ENCODE data around the gene NAV2. TPM values are rescaled to one million over a fixed set of nuclear protein-coding genes. Genes with fewer than 3 reads are reported as not detected.

Gene NAV2
- total RNA-seq, 4 donors from 2014 or later, result 19.2 to 34.7 (median 25.8) TPM

- H3K4me1 ChIP-seq, result peaks cover 0 to 54% (median 20%) of the 10 kb centered on the region in 4 donors
- no peaks in the 10 kb centered on the region for H3K9me3 ChIP-seq
- no peak overlapping the region for H3K4me3 ChIP-seq
- no peaks in the 10 kb centered on the region for H3K27me3 ChIP-seq
- no peaks in the 10 kb centered on the region for H3K36me3 ChIP-seq
- WGBS, 2 donors, result 75 to 79% methylated on average over 15 of the region's 15 CpGs
- peak overlapping the region in 2 of 4 donors; percentile 66 to 69 for H3K27ac ChIP-seq
- no peak for DNase-seq (ENCODE audit: low spot score in 2 of 2)
- TF ChIP-seq, protein P1, sequence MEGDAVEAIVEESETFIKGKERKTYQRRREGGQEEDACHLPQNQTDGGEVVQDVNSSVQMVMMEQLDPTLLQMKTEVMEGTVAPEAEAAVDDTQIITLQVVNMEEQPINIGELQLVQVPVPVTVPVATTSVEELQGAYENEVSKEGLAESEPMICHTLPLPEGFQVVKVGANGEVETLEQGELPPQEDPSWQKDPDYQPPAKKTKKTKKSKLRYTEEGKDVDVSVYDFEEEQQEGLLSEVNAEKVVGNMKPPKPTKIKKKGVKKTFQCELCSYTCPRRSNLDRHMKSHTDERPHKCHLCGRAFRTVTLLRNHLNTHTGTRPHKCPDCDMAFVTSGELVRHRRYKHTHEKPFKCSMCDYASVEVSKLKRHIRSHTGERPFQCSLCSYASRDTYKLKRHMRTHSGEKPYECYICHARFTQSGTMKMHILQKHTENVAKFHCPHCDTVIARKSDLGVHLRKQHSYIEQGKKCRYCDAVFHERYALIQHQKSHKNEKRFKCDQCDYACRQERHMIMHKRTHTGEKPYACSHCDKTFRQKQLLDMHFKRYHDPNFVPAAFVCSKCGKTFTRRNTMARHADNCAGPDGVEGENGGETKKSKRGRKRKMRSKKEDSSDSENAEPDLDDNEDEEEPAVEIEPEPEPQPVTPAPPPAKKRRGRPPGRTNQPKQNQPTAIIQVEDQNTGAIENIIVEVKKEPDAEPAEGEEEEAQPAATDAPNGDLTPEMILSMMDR (IDR thresholded peaks at IDR 0.05), result no peak
- TF ChIP-seq POLR2A (IDR thresholded peaks at IDR 0.05), result no peak
- TF ChIP-seq EP300 (IDR thresholded peaks at IDR 0.05), result peak in 1 of 2 donors; percentile 39
These were observed 35.9 kb upstream of the NAV2 start for GRCh38 chr11:19676475-19677380.

- Histone ChIP-seq H3K27ac (peak overlapping the region in 2 of 4 donors; percentile 66 to 69), H3K36me3 (no peaks in the 10 kb centered on the region), H3K4me3 (no peak overlapping the region), H3K27me3 (no peaks in the 10 kb centered on the region), H3K4me1 (peaks cover 0 to 62% (median 20%) of the 10 kb centered on the region in 4 donors), H3K9me3 (no peaks in the 10 kb centered on the region)
- WGBS, 2 donors, result 65 to 66% methylated on average over 8 of the region's 8 CpGs
- no peak for TF ChIP-seq EP300 (IDR thresholded peaks at IDR 0.05)
- TF ChIP-seq, protein P1 (IDR thresholded peaks at IDR 0.05), result no peak
- no peak for TF ChIP-seq POLR2A (IDR thresholded peaks at IDR 0.05)
- no peak for DNase-seq (ENCODE audit: low spot score in 2 of 2)
These were observed 35.1 kb upstream of the NAV2 start for GRCh38 chr11:19677381-19678080.

DNA sequence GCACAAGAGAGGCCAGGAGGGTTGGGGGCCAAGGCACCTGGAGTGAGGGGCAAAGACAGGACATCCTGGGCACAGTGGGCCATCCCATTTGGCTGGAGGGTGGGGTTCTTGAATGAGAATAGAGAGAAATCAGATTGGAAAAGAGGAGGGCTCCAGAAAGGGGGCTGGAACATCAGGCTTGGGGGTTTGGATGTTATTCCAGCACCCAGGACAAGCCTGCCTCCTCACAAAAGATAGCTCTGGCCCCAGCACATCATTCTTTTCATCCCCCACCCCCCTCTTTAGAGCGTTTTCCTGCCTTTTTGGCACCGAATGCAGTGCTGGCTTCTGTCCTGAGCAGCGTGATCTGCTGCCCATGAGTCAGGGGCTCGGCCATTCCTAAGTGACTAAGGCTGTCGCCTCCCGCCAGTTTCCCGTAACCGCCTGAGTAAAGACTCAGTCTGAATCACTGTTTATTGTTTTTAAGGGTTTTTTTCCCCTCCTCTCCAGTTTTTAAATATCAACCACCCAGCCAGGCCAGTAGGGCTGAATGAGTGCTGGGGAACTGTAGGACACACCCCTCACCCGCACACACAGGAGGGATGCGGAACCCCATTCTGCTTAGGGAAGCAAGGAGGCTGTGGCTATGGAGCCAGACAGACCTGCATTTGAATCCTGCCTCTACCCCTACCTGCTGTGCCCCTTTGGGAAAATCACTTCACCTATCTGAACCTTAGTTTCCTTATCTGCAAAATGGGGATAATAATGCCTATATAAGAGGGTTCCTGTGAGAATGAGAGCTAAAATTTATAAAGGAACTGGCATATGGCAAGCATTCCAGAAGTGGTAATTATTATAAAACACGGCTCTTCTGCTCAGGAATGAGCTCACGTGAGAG is 32.4 kb upstream of the NAV2 start:
- Histone ChIP-seq H3K4me3 (no peak overlapping the region), H3K36me3 (no peaks in the 10 kb centered on the region), H3K4me1 (peaks cover 0 to 70% (median 26%) of the 10 kb centered on the region in 4 donors), H3K27ac (peak overlapping the region; percentile 50 to 93 (median 77)), H3K9me3 (no peaks in the 10 kb centered on the region), H3K27me3 (no peaks in the 10 kb centered on the region)
- TF ChIP-seq POLR2A (IDR thresholded peaks at IDR 0.05) (no peak), EP300 (IDR thresholded peaks at IDR 0.05) (peak; percentile 26 to 95)
- TF ChIP-seq, protein P1 (IDR thresholded peaks at IDR 0.05), result peak in 1 of 5 experiments; percentile 45
- 14 to 21% methylated on average over 12 of the region's 12 CpGs for WGBS, 2 donors
- peak; percentile 53 to 83 for DNase-seq (ENCODE audit: low spot score in 2 of 2)

DNA sequence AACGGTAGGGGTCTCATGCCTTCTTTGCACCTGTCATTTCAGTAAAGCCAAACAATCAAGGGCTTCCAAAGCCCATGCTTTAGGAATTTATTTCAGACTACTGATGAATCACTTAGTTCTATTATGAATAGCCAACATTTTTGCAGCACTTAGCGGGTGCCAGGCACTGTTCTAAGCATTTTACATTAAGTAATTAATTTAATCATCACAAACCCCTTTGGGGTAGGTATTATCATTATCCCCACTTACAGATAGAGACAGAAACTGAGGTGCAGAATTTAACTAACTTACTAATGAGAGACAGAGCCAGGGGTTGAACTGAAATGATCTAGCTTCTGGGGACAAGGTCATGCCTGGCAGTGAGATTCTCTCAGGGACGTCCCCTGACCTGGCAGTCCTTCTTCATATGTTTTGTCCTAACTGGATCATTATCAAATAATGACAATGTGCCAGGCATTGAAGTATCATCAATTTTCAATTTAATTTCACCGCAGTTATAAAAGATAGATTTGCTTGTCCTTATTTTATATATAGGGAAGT is 31.7 kb upstream of the NAV2 start:
- peaks cover 0 to 71% (median 26%) of the 10 kb centered on the region in 4 donors for H3K4me1 ChIP-seq
- TF ChIP-seq POLR2A (IDR thresholded peaks at IDR 0.05), result no peak
- TF ChIP-seq, protein P1 (IDR thresholded peaks at IDR 0.05), result no peak
- TF ChIP-seq EP300 (IDR thresholded peaks at IDR 0.05), result no peak
- no peaks in the 10 kb centered on the region for H3K9me3 ChIP-seq
- no peak for DNase-seq (ENCODE audit: low spot score in 2 of 2)
- peak overlapping the region; percentile 50 to 92 (median 77) for H3K27ac ChIP-seq
- no peak overlapping the region for H3K4me3 ChIP-seq
- no peaks in the 10 kb centered on the region for H3K27me3 ChIP-seq
- H3K36me3 ChIP-seq, result no peaks in the 10 kb centered on the region
- 58 to 63% methylated on average over 4 of the region's 4 CpGs for WGBS, 2 donors
